ENCODE results near the gene CDPF1. TPM values are rescaled to one million over a fixed set of nuclear protein-coding genes. Genes with fewer than 3 reads are reported as not detected.

The CDPF1 gene
- total RNA-seq, 1 experiment from 2014 or later: 16.3 TPM

DNA sequence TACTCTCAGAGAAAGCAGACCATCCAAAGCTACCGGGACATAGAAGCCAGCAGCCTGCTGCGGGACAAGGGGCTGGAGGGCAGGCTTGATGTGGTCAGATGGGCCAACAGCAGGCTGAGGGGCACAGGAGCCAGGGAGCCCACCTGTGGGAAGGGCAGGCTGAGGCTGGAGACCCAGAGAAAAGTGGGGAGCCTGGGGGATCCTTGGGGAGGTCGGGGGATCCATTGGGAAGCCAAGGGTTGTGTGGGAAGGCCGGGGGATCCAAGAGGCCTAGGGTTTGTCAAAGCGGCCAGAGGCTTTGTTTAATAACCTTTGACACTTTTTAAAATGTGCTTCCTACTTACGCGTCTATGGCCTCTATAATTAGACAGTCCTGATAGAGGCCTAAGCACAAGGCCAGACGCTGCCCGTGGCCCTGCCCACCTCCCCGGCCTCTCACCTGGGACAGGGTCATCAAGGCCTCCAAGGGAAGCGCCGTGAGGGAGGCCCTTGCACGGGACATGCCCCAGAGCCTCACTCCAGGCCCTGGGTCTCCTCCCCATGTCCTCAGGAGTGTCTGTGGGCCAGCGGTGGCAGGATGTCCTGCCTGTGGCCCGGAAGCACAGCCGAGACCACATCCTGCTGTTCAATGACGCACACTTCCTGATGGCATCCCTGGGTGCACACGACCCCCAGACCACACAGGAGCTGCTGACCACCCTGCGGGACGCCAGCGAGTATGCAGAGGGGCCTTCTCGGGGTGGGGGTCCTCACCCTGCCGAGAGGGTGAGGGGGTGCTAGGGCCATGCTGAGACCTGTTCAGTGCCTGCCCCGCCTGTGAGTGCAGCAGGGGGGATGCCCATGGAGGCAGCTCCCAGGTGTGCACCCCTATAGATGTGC is 38.0 kb upstream of the CDPF1 start:
- BruUV-seq (replicated peaks): no TSS peak
- no peak for ATAC-seq
- POLR2A ChIA-PET: no interaction called here
- H2AFZ ChIP-seq (ENCODE audit: low read depth, low read length, poor library complexity, severe bottlenecking): no peak overlapping the region
- H3K4me3 ChIP-seq (replicated peaks in 1 of 2; ENCODE audit: low read depth in 1 of 2, low read length in 2 of 2): no peak overlapping the region
- H3K9me3 ChIP-seq (ENCODE audit: control insufficient read depth in 1 of 2, insufficient read depth in 1 of 2, low read depth in 1 of 2, low read length in 2 of 2): no peaks in the 10 kb centered on the region
- no peak overlapping the region for H3K9ac ChIP-seq (ENCODE audit: low read length)
- CTCF ChIA-PET: no interaction called here
- no peak overlapping the region for H3K27ac ChIP-seq (ENCODE audit: low read depth, low read length)
- RAD21 ChIA-PET (ENCODE audit: low non-redundant PET in 1 of 2, low total read pairs in 2 of 2, uncharacterized antibody in 2 of 2, unreplicated experiment in 2 of 2): no interaction called here
- H3K36me3 ChIP-seq (ENCODE audit: control insufficient read depth in 1 of 2, insufficient read depth in 2 of 2, low read length in 2 of 2): peaks cover 24 to 28% of the 10 kb centered on the region in 2 experiments; a peak in 3 of 4 replicates
- no peak for DNase-seq (ENCODE audit: low read depth, low spot score)
- H3K27me3 ChIP-seq (ENCODE audit: insufficient read depth, low read length): no peaks in the 10 kb centered on the region
- H4K20me1 ChIP-seq (ENCODE audit: insufficient read depth): no peaks in the 10 kb centered on the region
- intact Hi-C loops (cut with micrococcal nuclease): no loop called here
- H3K4me1 ChIP-seq (ENCODE audit: control insufficient read depth in 1 of 2, insufficient read depth in 2 of 2, low read length in 2 of 2): no peaks in the 10 kb centered on the region
- H3K9me2 ChIP-seq (ENCODE audit: insufficient read depth): no peaks in the 10 kb centered on the region
- H3K79me2 ChIP-seq (ENCODE audit: insufficient read depth, low read length): no peaks in the 10 kb centered on the region
- H3K4me2 ChIP-seq (ENCODE audit: low read length): no peak overlapping the region
- TF ChIP-seq, protein P1, sequence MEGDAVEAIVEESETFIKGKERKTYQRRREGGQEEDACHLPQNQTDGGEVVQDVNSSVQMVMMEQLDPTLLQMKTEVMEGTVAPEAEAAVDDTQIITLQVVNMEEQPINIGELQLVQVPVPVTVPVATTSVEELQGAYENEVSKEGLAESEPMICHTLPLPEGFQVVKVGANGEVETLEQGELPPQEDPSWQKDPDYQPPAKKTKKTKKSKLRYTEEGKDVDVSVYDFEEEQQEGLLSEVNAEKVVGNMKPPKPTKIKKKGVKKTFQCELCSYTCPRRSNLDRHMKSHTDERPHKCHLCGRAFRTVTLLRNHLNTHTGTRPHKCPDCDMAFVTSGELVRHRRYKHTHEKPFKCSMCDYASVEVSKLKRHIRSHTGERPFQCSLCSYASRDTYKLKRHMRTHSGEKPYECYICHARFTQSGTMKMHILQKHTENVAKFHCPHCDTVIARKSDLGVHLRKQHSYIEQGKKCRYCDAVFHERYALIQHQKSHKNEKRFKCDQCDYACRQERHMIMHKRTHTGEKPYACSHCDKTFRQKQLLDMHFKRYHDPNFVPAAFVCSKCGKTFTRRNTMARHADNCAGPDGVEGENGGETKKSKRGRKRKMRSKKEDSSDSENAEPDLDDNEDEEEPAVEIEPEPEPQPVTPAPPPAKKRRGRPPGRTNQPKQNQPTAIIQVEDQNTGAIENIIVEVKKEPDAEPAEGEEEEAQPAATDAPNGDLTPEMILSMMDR (IDR thresholded peaks at IDR 0.05 in 2 of 3, conservative IDR thresholded peaks at IDR 0.05 in 1 of 3; ENCODE audit: borderline replicate concordance in 1 of 3, insufficient read depth in 1 of 3, low read depth in 2 of 3, low read length in 2 of 3): no peak
- TF ChIP-seq CBX3 (IDR thresholded peaks at IDR 0.05; ENCODE audit: low read depth) (no peak), SIN3A (IDR thresholded peaks at IDR 0.05; ENCODE audit: low read depth) (no peak), SRF (IDR thresholded peaks at IDR 0.05; ENCODE audit: low read depth) (no peak), EZH2phosphoT487 (IDR thresholded peaks at IDR 0.05; ENCODE audit: borderline replicate concordance) (no peak), ZFX (IDR thresholded peaks at IDR 0.05) (no peak), TCF7L2 (IDR thresholded peaks at IDR 0.05; ENCODE audit: borderline replicate concordance, extremely low read depth, insufficient read depth, insufficient read length) (no peak), CEBPB (IDR thresholded peaks at IDR 0.05; ENCODE audit: low read depth) (no peak), EGR1 (IDR thresholded peaks at IDR 0.05; ENCODE audit: low read depth) (no peak), FOSL1 (IDR thresholded peaks at IDR 0.05; ENCODE audit: low read depth) (no peak), ZNF274 (IDR thresholded peaks at IDR 0.05; ENCODE audit: low read depth, low read length) (no peak), SP1 (IDR thresholded peaks at IDR 0.05; ENCODE audit: low read depth) (no peak), RAD21 (IDR thresholded peaks at IDR 0.05; ENCODE audit: low read depth) (no peak), EZH2 (IDR thresholded peaks at IDR 0.05) (no peak), ELF1 (IDR thresholded peaks at IDR 0.05; ENCODE audit: borderline replicate concordance, low read depth) (no peak)
- TF ChIP-seq, protein P2, sequence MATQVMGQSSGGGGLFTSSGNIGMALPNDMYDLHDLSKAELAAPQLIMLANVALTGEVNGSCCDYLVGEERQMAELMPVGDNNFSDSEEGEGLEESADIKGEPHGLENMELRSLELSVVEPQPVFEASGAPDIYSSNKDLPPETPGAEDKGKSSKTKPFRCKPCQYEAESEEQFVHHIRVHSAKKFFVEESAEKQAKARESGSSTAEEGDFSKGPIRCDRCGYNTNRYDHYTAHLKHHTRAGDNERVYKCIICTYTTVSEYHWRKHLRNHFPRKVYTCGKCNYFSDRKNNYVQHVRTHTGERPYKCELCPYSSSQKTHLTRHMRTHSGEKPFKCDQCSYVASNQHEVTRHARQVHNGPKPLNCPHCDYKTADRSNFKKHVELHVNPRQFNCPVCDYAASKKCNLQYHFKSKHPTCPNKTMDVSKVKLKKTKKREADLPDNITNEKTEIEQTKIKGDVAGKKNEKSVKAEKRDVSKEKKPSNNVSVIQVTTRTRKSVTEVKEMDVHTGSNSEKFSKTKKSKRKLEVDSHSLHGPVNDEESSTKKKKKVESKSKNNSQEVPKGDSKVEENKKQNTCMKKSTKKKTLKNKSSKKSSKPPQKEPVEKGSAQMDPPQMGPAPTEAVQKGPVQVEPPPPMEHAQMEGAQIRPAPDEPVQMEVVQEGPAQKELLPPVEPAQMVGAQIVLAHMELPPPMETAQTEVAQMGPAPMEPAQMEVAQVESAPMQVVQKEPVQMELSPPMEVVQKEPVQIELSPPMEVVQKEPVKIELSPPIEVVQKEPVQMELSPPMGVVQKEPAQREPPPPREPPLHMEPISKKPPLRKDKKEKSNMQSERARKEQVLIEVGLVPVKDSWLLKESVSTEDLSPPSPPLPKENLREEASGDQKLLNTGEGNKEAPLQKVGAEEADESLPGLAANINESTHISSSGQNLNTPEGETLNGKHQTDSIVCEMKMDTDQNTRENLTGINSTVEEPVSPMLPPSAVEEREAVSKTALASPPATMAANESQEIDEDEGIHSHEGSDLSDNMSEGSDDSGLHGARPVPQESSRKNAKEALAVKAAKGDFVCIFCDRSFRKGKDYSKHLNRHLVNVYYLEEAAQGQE (IDR thresholded peaks at IDR 0.05; ENCODE audit: low read depth): no peak
- TF ChIP-seq, protein P3, sequence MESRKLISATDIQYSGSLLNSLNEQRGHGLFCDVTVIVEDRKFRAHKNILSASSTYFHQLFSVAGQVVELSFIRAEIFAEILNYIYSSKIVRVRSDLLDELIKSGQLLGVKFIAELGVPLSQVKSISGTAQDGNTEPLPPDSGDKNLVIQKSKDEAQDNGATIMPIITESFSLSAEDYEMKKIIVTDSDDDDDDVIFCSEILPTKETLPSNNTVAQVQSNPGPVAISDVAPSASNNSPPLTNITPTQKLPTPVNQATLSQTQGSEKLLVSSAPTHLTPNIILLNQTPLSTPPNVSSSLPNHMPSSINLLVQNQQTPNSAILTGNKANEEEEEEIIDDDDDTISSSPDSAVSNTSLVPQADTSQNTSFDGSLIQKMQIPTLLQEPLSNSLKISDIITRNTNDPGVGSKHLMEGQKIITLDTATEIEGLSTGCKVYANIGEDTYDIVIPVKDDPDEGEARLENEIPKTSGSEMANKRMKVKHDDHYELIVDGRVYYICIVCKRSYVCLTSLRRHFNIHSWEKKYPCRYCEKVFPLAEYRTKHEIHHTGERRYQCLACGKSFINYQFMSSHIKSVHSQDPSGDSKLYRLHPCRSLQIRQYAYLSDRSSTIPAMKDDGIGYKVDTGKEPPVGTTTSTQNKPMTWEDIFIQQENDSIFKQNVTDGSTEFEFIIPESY (IDR thresholded peaks at IDR 0.05; ENCODE audit: extremely low read depth, insufficient replicate concordance, low read length): no peak
- TF ChIP-seq, protein P4, sequence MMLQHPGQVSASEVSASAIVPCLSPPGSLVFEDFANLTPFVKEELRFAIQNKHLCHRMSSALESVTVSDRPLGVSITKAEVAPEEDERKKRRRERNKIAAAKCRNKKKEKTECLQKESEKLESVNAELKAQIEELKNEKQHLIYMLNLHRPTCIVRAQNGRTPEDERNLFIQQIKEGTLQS (IDR thresholded peaks at IDR 0.05): no peak
- TF ChIP-seq, protein P5, sequence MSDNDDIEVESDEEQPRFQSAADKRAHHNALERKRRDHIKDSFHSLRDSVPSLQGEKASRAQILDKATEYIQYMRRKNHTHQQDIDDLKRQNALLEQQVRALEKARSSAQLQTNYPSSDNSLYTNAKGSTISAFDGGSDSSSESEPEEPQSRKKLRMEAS (IDR thresholded peaks at IDR 0.05): no peak

Measured in HCT116 (cell line).